HEK293 (cell line): ENCODE measurements around the gene KRT24.

Source experiments
- CTCF ChIP-seq: fragments of 450-650 bp; formaldehyde crosslinking; IDR thresholded peaks from 2 replicates; pipeline ENCODE4 v1.5.1; 2016; ENCODE audit warnings: missing biosample characterization, missing genetic modification characterization
- GLI2 ChIP-seq: fragments of 450-650 bp; formaldehyde crosslinking; IDR thresholded peaks from 2 replicates; pipeline ENCODE4; 2017; ENCODE audit warnings: missing biosample characterization, missing genetic modification characterization, low read depth, borderline replicate concordance
- OVOL3 ChIP-seq: fragments of 450-650 bp; formaldehyde crosslinking; IDR thresholded peaks from 2 replicates; pipeline ENCODE4 v1.5.1; 2016; ENCODE audit warnings: missing biosample characterization, missing genetic modification characterization
- ZNF138 ChIP-seq: fragments of 450-650 bp; formaldehyde crosslinking; IDR thresholded peaks from 2 replicates; pipeline ENCODE4 v1.5.1; 2016; ENCODE audit warnings: missing biosample characterization, missing genetic modification characterization, borderline replicate concordance
- ZNF423 ChIP-seq: fragments of 450-650 bp; formaldehyde crosslinking; IDR thresholded peaks from 2 replicates; pipeline ENCODE4 v1.5.1; 2016; ENCODE audit warnings: missing biosample characterization, missing genetic modification characterization
- ZNF433 ChIP-seq: fragments of 450-650 bp; formaldehyde crosslinking; IDR thresholded peaks from 2 replicates; pipeline ENCODE4 v1.5.1; 2016; ENCODE audit warnings: missing biosample characterization, missing genetic modification characterization, low read depth
- ZNF449 ChIP-seq: fragments of 450-650 bp; formaldehyde crosslinking; IDR thresholded peaks from 2 replicates; pipeline ENCODE4 v1.5.1; 2017; ENCODE audit warnings: missing biosample characterization, mild to moderate bottlenecking, missing genetic modification characterization, moderate library complexity
- ZNF560 ChIP-seq: fragments of 450-650 bp; formaldehyde crosslinking; IDR thresholded peaks from 2 replicates; pipeline ENCODE4 v1.5.1; 2017; ENCODE audit warnings: missing biosample characterization, missing genetic modification characterization, borderline replicate concordance
- ZNF654 ChIP-seq: fragments of 450-650 bp; formaldehyde crosslinking; IDR thresholded peaks from 2 replicates; pipeline ENCODE4 v1.5.1; 2016; ENCODE audit warnings: low read depth, missing biosample characterization, missing genetic modification characterization
- ZNF792 ChIP-seq: fragments of 450-650 bp; formaldehyde crosslinking; IDR thresholded peaks from 2 replicates; pipeline ENCODE4 v1.5.1; 2016; ENCODE audit warnings: missing biosample characterization, missing genetic modification characterization
- TF ChIP-seq, protein P1 (sequence below): fragments of 450-650 bp; formaldehyde crosslinking; conservative IDR thresholded peaks from 2 replicates; pipeline ENCODE4 v1.5.1; 2016; ENCODE audit warnings: low read depth, missing biosample characterization, missing genetic modification characterization

DNA sequence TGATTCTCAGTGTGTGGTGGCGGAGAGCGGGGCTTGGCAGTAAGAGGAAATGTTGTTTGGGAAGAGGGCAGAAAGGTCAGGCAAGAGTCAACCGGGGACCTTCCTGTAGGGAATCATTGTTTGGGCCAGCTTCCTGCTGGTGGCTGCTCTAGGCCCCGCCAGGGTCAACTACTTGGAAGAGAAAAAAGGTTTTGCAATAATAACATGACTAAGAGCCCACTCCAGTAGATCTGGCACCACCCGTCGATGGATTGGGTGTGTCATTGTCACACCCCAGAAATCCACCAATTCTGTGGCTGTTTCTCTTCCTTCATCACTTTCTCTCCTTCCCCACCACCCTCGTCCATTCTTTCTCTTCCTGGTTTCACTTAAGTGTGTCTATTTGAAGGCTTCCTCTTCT lies 4.2 kb upstream of the KRT24 start:
- TF ChIP-seq CTCF (tag by site-specific recombination) (no peak), ZNF138 (tag by site-specific recombination) (no peak), ZNF654 (no peak), ZNF560 (no peak), ZNF792 (no peak), GLI2 (tag by site-specific recombination) (no peak), ZNF433 (no peak), ZNF423 (tag by site-specific recombination) (no peak), ZNF449 (no peak), OVOL3 (no peak)
- TF ChIP-seq, protein P1, sequence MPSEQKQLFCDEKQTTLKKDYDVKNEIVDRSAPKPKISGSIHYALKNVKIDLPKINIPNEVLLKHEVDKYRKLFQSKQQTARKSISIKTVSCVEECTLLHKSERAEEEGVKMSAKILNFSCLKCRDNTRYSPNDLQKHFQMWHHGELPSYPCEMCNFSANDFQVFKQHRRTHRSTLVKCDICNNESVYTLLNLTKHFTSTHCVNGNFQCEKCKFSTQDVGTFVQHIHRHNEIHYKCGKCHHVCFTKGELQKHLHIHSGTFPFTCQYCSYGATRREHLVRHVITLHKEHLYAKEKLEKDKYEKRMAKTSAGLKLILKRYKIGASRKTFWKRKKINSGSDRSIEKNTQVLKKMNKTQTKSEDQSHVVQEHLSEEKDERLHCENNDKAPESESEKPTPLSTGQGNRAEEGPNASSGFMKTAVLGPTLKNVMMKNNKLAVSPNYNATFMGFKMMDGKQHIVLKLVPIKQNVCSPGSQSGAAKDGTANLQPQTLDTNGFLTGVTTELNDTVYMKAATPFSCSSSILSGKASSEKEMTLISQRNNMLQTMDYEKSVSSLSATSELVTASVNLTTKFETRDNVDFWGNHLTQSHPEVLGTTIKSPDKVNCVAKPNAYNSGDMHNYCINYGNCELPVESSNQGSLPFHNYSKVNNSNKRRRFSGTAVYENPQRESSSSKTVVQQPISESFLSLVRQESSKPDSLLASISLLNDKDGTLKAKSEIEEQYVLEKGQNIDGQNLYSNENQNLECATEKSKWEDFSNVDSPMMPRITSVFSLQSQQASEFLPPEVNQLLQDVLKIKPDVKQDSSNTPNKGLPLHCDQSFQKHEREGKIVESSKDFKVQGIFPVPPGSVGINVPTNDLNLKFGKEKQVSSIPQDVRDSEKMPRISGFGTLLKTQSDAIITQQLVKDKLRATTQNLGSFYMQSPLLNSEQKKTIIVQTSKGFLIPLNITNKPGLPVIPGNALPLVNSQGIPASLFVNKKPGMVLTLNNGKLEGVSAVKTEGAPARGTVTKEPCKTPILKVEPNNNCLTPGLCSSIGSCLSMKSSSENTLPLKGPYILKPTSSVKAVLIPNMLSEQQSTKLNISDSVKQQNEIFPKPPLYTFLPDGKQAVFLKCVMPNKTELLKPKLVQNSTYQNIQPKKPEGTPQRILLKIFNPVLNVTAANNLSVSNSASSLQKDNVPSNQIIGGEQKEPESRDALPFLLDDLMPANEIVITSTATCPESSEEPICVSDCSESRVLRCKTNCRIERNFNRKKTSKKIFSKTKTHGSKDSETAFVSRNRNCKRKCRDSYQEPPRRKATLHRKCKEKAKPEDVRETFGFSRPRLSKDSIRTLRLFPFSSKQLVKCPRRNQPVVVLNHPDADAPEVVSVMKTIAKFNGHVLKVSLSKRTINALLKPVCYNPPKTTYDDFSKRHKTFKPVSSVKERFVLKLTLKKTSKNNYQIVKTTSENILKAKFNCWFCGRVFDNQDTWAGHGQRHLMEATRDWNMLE (tag by site-specific recombination): no peak
